ENCODE measurements around the gene ETDC.

The ETDC gene

GRCh38 chrX:135347381-135348016 is 38.2 kb downstream of the ETDC start:
- no peak overlapping the region for H3K4me3 ChIP-seq (ENCODE audit: low read depth, low read length)
- no peak for DNase-seq (ENCODE audit: low read depth)
- TF ChIP-seq CTCF (IDR thresholded peaks at IDR 0.05; ENCODE audit: insufficient read depth, low read depth, low read length, missing control alignments), result no peak

- no peak for TF ChIP-seq CTCF (IDR thresholded peaks at IDR 0.05; ENCODE audit: insufficient read depth, low read depth, low read length, missing control alignments)
Observed at GRCh38 chrX:135354288-135354687, 45.0 kb downstream of the ETDC start.

More at GRCh38 chrX:135354288-135354687, 45.0 kb downstream of the ETDC start:
- peak; percentile 7 for DNase-seq (ENCODE audit: low read depth)
- no peak overlapping the region for H3K4me3 ChIP-seq (ENCODE audit: low read depth, low read length)
